Neural cell (in vitro differentiated cells): Measurements from ENCODE around the gene STIM1.

Experiments used
- CTCF ChIP-seq: fragments of 450-650 bp; IDR thresholded peaks from 2 replicates; pipeline ENCODE4 v1.5.1; 2014; ENCODE audit warnings: antibody characterized with exemption, mild to moderate bottlenecking, moderate library complexity; ENCODE audit not compliant: poor library complexity, severe bottlenecking
- EP300 ChIP-seq: fragments of 450-650 bp; conservative IDR thresholded peaks from 2 replicates; pipeline ENCODE4 v1.6.1; 2014; ENCODE audit warnings: antibody characterized with exemption, mild to moderate bottlenecking, moderate library complexity; ENCODE audit not compliant: poor library complexity, severe bottlenecking
- POLR2AphosphoS5 ChIP-seq: IDR thresholded peaks from 2 replicates; pipeline ENCODE4 v1.6.1; 2012
- RAD21 ChIP-seq: fragments of 450-650 bp; conservative IDR thresholded peaks from 2 replicates; pipeline ENCODE4 v1.6.1; 2014; ENCODE audit warnings: antibody characterized with exemption, mild to moderate bottlenecking, moderate library complexity
- REST ChIP-seq: IDR thresholded peaks from 2 replicates; pipeline ENCODE4 v1.6.1; 2012; ENCODE audit warnings: borderline replicate concordance
- TAF1 ChIP-seq: IDR thresholded peaks from 2 replicates; pipeline ENCODE4 v1.6.1; 2012; ENCODE audit warnings: low read depth

- TF ChIP-seq REST (no peak), CTCF (no peak), RAD21 (no peak), POLR2AphosphoS5 (no peak), EP300 (no peak), TAF1 (no peak)
Observed at GRCh38 chr11:3856856-3857553, 1.5 kb downstream of the STIM1 start.
